GM12878 (cell line): Measurements from ENCODE around the gene RAP1GAP2. TPM values are rescaled to one million over a fixed set of nuclear protein-coding genes. Genes with fewer than 3 reads are reported as not detected.

Experiments used
- ATAC-seq: fragments of 200-7000 bp; cut with Tn5 transposase; 3 replicates; pipeline ENCODE4 v1.9.1; 2020; ENCODE audit warnings: mild to moderate bottlenecking, moderate library complexity
- BruUV-seq: library from RNA; stranded (reverse); fragments of 400-500 nt; replicated peaks from 2 replicates; lab custom pipeline; 2021; lab: Mats Ljungman, UMichigan
- CTCF ChIA-PET: fragments of 300-600 bp; sonication (Branson Sonifier 250); formaldehyde crosslinking; extraction: SDS; loops from one replicate; lab custom pipeline; 2021; ENCODE audit warnings: inconsistent platforms; lab: Yijun Ruan, JAX
- POLR2A ChIA-PET: fragments of 350-600 bp; formaldehyde crosslinking; extraction: SDS; loops from one replicate; lab custom pipeline; 2021; ENCODE audit warnings: inconsistent platforms; lab: Charles Lee
- RAD21 ChIA-PET: fragments of 300-600 bp; sonication (Branson Sonifier 250); formaldehyde crosslinking; loops from one replicate; lab custom pipeline; 2023; ENCODE audit warnings: antibody characterized with exemption; ENCODE audit not compliant: unreplicated experiment; lab: Charles Lee
- SMC1A ChIA-PET: fragments of 300-600 bp; sonication (Branson Sonifier 250); formaldehyde crosslinking; loops from one replicate; lab custom pipeline; 2023; ENCODE audit not compliant: unreplicated experiment, uncharacterized antibody; lab: Charles Lee
- DNase-seq: peaks from one replicate; pipeline ENCODE4 v3.0.0-alpha.2; 2011; ENCODE audit warnings: low read depth, low spot score
- FAIRE-seq: peaks from 3 replicates; lab custom pipeline; 2011; peaks lifted over from hg19 to GRCh38; lab: Jason Lieb, UNC
- H2AFZ ChIP-seq: 2 replicates; pipeline ENCODE4 v1.6.0; 2011; ENCODE audit warnings: low read depth, low read length, control low read depth; ENCODE audit not compliant: control insufficient read depth
- H3K27ac ChIP-seq: 2 replicates; pipeline ENCODE4 v1.5.1; 2011; ENCODE audit warnings: control low read depth; ENCODE audit not compliant: control insufficient read depth, insufficient read depth
- H3K27me3 ChIP-seq, 2 experiments: replicated peaks in 1 of 2; 2 replicates each; pipeline versions ENCODE4 v1.6.0 to v1.6.1; 2011; ENCODE audit warnings: low read length in 1 of 2; ENCODE audit not compliant: control insufficient read depth in 2 of 2, insufficient read depth in 2 of 2
- H3K36me3 ChIP-seq, 2 experiments: 2 replicates each; pipeline ENCODE4 v1.5.1; 2011; ENCODE audit warnings: low read length in 1 of 2; ENCODE audit not compliant: control insufficient read depth in 2 of 2, insufficient read depth in 2 of 2
- H3K4me1 ChIP-seq: 2 replicates; pipeline ENCODE4 v1.6.1; 2011; ENCODE audit warnings: mild to moderate bottlenecking, low read length, moderate library complexity, mixed read lengths; ENCODE audit not compliant: control insufficient read depth, insufficient read depth
- H3K4me2 ChIP-seq: 2 replicates; pipeline ENCODE4 v1.6.0; 2011; ENCODE audit warnings: control low read depth; ENCODE audit not compliant: control insufficient read depth, insufficient read depth
- H3K4me3 ChIP-seq: fragments of 200-600 bp; sonication (generic); 2 replicates; pipeline ENCODE4 v1.5.1; 2016
- H3K79me2 ChIP-seq: 2 replicates; pipeline ENCODE4 v1.6.0; 2011; ENCODE audit warnings: low read length; ENCODE audit not compliant: control insufficient read depth, insufficient read depth
- H3K9ac ChIP-seq: 2 replicates; pipeline ENCODE4 v1.8.0; 2011; ENCODE audit warnings: low read length, control low read depth, mixed read lengths; ENCODE audit not compliant: control insufficient read depth, insufficient read depth
- H3K9me3 ChIP-seq: replicated peaks from 3 replicates; pipeline ENCODE4 v1.5.1; 2011; ENCODE audit warnings: mild to moderate bottlenecking, low read length; ENCODE audit not compliant: control insufficient read depth, insufficient read depth
- H4K20me1 ChIP-seq: 2 replicates; pipeline ENCODE4 v1.6.0; 2011; ENCODE audit not compliant: control insufficient read depth, insufficient read depth
- CUX1 ChIP-seq: IDR thresholded peaks from 2 replicates; pipeline ENCODE4 v1.6.1; 2012; ENCODE audit warnings: improper control_type of control experiment, low read depth, low read length; ENCODE audit not compliant: insufficient replicate concordance
- EED ChIP-seq: sonication (generic); IDR thresholded peaks from 2 replicates; pipeline ENCODE4 v1.6.1; 2016; ENCODE audit warnings: antibody characterized with exemption, low read depth
- POLR2A ChIP-seq: IDR thresholded peaks from 2 replicates; pipeline ENCODE4 v1.6.1; 2011; ENCODE audit warnings: low read depth, mild to moderate bottlenecking, low read length
- ZNF592 ChIP-seq: fragments of 450-650 bp; IDR thresholded peaks from 2 replicates; pipeline ENCODE4 v1.6.1; 2017; ENCODE audit warnings: mild to moderate bottlenecking, moderate library complexity
- WGBS: methylation state at CpG from one replicate; pipeline ENCODE4 v1.1.6; 2016; ENCODE audit warnings: low lambda C conversion rate; ENCODE audit not compliant: insufficient replicate concordance, insufficient coverage; ENCODE audit errors: missing lambda C conversion rate; 5-methylcytosine and 5-hydroxymethylcytosine counted together
- in situ Hi-C: fragments of 300-500 bp; cut with MboI; formaldehyde crosslinking; loops from 9 replicates; pipeline ENCODE4 v1.14.3; 2018; ENCODE audit warnings: mixed read lengths
- intact Hi-C: fragments of 100-400 bp; cut with micrococcal nuclease; formaldehyde crosslinking; loops from one replicate; pipeline ENCODE4 v1.14.2; 2022; ENCODE audit not compliant: unreplicated experiment
- polyA plus RNA-seq, 11 experiments: library from polyadenylated mRNA; depleted of rRNA in 4 of 11; unstranded in 6 of 11; stranded (reverse) in 5 of 11; fragments of >200 nt; fragmentation: Nextera tagmentation in 4 of 11; fragmentation: Illumina TruSeq in 1 of 11; extraction: Ambion mirVana in 4 of 11; extraction: Trizol in 1 of 11; gene quantifications; 1 replicate in 1 of 11; 2 replicates in 10 of 11; pipeline versions ENCODE4 v1.2.1 to v1.2.3, GENCODE V29; 2011 to 2016; ENCODE audit warnings: inconsistent platforms in 2 of 11, missing spikeins in 2 of 11, low read depth in 1 of 11
- total RNA-seq, 4 experiments: library from RNA; depleted of rRNA in 3 of 4; stranded (reverse); fragments of >200 nt in 3 of 4; fragmentation: Illumina TruSeq in 1 of 4; extraction: Trizol in 1 of 4; gene quantifications; 2 replicates each; pipeline versions ENCODE4 v1.2.1 to v1.2.3, GENCODE V29; 2013 to 2021

RAP1GAP2 gene
- total and polyA plus RNA-seq, 10 of the 15 experiments (the other 5 are each of a cell fraction or from before 2014, with no cell fraction given) = 0.03 to 0.95 (median 0.49) TPM; not detected in 2

- Histone ChIP-seq H3K27ac (no peak overlapping the region), H3K4me2 (no peak overlapping the region)
- FAIRE-seq = no peak
- in situ Hi-C loops = no loop called here
- TF ChIP-seq ZNF592 = no peak
- no peak for TF ChIP-seq EED
- TF ChIP-seq, all 136 proteins: peak for 0
- no peaks in the 10 kb centered on the region for H4K20me1 ChIP-seq
- ChIA-PET RAD21 (no interaction called here), POLR2A (no interaction called here), CTCF (no interaction called here), SMC1A (no interaction called here)
- no peaks in the 10 kb centered on the region for H3K79me2 ChIP-seq
- no peak overlapping the region for H3K9ac ChIP-seq
- H3K9me3 ChIP-seq = no peaks in the 10 kb centered on the region
- H2AFZ ChIP-seq = no peak overlapping the region
- 34% methylated on average over 7 of the region's 7 CpGs for WGBS
- no peaks in the 10 kb centered on the region; a peak in 1 of 4 replicates for H3K27me3 ChIP-seq
- H3K4me1 ChIP-seq = no peaks in the 10 kb centered on the region
- no peak overlapping the region for H3K4me3 ChIP-seq
- DNase-seq = no peak
- no TSS peak for BruUV-seq
- no peaks in the 10 kb centered on the region for H3K36me3 ChIP-seq
- intact Hi-C loops = no loop called here
- ATAC-seq = no peak
Measured at GRCh38 chr17:3035968-3036280, 239.7 kb downstream of the RAP1GAP2 start.

GRCh38 chr17:3036800-3037199 lies 240.6 kb downstream of the RAP1GAP2 start:
- Histone ChIP-seq H3K27me3 (no peaks in the 10 kb centered on the region; a peak in 1 of 4 replicates), H3K79me2 (no peaks in the 10 kb centered on the region), H3K4me1 (no peaks in the 10 kb centered on the region), H3K27ac (no peak overlapping the region), H4K20me1 (no peaks in the 10 kb centered on the region), H3K36me3 (no peaks in the 10 kb centered on the region), H3K4me3 (no peak overlapping the region), H3K4me2 (no peak overlapping the region), H3K9me3 (no peaks in the 10 kb centered on the region), H3K9ac (no peak overlapping the region), H2AFZ (no peak overlapping the region)
- BruUV-seq = no TSS peak
- ChIA-PET SMC1A (no interaction called here), RAD21 (no interaction called here), CTCF (no interaction called here), POLR2A (no interaction called here)
- intact Hi-C loops (no loop called here), in situ Hi-C loops (no loop called here)
- 28% methylated on average over 6 of the region's 6 CpGs for WGBS
- no peak for ATAC-seq
- TF ChIP-seq CUX1 = no peak
- no peak for TF ChIP-seq POLR2A
- DNase-seq = no peak
- FAIRE-seq = no peak
